Glutamatergic neuron (in vitro differentiated cells): ENCODE results near the gene SIGLEC11. TPM values are rescaled to one million over a fixed set of nuclear protein-coding genes. Genes with fewer than 3 reads are reported as not detected.

Source experiments
- DNase-seq: peaks from one replicate; pipeline ENCODE4 v3.0.0; 2022
- H3K27ac Mint-ChIP-seq: one replicate; pipeline ENCODE4 v1.8.0; 2020; ENCODE audit warnings: mild to moderate bottlenecking, mixed read lengths, inconsistent platforms; ENCODE audit not compliant: unreplicated experiment
- H3K27me3 Mint-ChIP-seq: one replicate; pipeline ENCODE4 v1.8.0; 2020; ENCODE audit warnings: mild to moderate bottlenecking, moderate library complexity, mixed read lengths, inconsistent platforms; ENCODE audit not compliant: unreplicated experiment
- H3K36me3 Mint-ChIP-seq: one replicate; pipeline ENCODE4 v1.8.0; 2020; ENCODE audit warnings: mild to moderate bottlenecking, mixed read lengths, inconsistent platforms; ENCODE audit not compliant: unreplicated experiment
- H3K4me1 Mint-ChIP-seq: one replicate; pipeline ENCODE4 v1.8.0; 2020; ENCODE audit warnings: mild to moderate bottlenecking, low read depth, mixed read lengths, inconsistent platforms; ENCODE audit not compliant: unreplicated experiment
- H3K4me3 Mint-ChIP-seq: one replicate; pipeline ENCODE4 v1.8.0; 2020; ENCODE audit warnings: mild to moderate bottlenecking, mixed read lengths, inconsistent platforms; ENCODE audit not compliant: unreplicated experiment
- H3K9me3 Mint-ChIP-seq: one replicate; pipeline ENCODE4 v1.8.0; 2020; ENCODE audit warnings: mild to moderate bottlenecking, moderate library complexity, mixed read lengths, inconsistent platforms; ENCODE audit not compliant: unreplicated experiment
- total RNA-seq: library from RNA; stranded (reverse); fragmentation: NEBNext Ultra II Directional; extraction: Animal tissue kit (Norgen Biotek cat#: 25700); gene quantifications from one replicate; pipeline ENCODE4 v1.2.1, GENCODE V29; 2021; ENCODE audit not compliant: unreplicated experiment
- TF ChIP-seq, protein P1 (sequence below): fragments of 200-600 bp; sonication (generic); IDR thresholded peaks from one replicate; pipeline ENCODE4 v1.5.0; 2021; ENCODE audit not compliant: partially characterized antibody, unreplicated experiment

SIGLEC11 gene
- total RNA-seq, 1 donor from 2014 or later: not detected

DNA sequence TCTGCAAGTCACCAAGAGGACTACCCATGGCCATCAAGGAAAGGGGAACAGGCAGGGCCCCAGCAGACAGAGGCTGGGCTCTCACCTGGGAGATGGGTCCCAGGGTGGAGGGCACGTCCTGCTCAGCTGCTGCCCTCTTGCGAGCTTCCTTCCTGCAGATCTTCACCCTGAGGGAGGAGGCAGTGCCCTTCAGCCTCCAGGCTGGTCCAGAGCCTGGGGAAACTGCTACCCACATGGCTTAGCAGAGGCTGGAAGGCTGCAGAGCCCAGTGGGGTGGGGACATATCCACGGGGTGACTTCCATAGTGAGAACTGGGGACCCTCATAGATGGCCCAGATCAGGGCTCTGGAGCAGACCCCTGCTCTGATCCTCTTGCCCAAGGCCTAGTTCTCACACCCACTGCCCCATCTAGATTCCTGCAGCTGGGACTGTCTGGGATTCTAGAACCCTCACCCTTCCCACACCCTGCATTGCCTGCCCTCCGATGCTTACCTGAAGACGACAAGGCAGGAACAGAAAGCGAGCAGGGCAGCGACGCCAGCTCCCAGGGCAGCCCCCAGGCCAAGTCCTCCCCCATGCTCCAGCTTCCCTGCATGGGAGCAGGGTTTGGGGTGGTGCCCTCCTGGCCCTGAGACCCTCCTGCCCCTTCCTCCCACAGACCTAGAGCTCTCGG is 9.0 kb downstream of the SIGLEC11 start:
- TF ChIP-seq, protein P1, sequence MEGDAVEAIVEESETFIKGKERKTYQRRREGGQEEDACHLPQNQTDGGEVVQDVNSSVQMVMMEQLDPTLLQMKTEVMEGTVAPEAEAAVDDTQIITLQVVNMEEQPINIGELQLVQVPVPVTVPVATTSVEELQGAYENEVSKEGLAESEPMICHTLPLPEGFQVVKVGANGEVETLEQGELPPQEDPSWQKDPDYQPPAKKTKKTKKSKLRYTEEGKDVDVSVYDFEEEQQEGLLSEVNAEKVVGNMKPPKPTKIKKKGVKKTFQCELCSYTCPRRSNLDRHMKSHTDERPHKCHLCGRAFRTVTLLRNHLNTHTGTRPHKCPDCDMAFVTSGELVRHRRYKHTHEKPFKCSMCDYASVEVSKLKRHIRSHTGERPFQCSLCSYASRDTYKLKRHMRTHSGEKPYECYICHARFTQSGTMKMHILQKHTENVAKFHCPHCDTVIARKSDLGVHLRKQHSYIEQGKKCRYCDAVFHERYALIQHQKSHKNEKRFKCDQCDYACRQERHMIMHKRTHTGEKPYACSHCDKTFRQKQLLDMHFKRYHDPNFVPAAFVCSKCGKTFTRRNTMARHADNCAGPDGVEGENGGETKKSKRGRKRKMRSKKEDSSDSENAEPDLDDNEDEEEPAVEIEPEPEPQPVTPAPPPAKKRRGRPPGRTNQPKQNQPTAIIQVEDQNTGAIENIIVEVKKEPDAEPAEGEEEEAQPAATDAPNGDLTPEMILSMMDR: no peak
- no peaks in the 10 kb centered on the region for H3K36me3 Mint-ChIP-seq
- H3K27ac Mint-ChIP-seq: no peak overlapping the region
- no peak overlapping the region for H3K4me3 Mint-ChIP-seq
- peaks cover 11% of the 10 kb centered on the region for H3K4me1 Mint-ChIP-seq
- no peak for DNase-seq
- peaks cover 3% of the 10 kb centered on the region for H3K27me3 Mint-ChIP-seq
- H3K9me3 Mint-ChIP-seq: peaks cover 2% of the 10 kb centered on the region

DNA sequence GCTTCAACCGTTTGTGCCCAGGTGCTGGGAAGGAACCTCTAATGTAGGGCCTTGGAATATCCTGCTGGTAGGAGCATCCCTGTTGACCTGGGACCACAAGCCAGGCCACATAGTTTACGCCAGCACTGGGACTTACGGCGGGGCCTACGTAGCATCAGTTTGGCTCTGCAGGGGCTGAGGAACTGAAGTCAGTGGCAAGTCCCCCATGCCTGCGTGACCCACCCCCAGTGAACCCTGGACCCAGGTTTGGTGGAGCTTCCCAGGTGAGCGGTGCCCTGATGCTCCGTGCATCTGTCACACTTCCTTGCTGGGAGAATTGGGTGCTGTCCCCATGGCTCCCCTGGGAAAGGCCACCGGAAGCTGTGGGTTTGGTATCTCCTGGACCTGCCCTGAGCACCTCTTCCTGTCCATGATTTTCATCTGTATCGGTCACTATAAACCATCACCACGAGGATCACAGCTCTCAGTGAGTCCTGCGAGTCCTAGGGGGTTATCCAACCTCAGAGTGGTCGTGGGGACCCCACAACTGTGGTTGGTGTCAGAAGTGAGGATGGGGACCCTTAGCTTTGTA is 9.9 kb downstream of the SIGLEC11 start:
- TF ChIP-seq, protein P1: no peak
- Mint-ChIP-seq H3K4me1 (peaks cover 11% of the 10 kb centered on the region), H3K4me3 (no peak overlapping the region), H3K36me3 (no peaks in the 10 kb centered on the region), H3K27me3 (peaks cover 3% of the 10 kb centered on the region), H3K27ac (no peak overlapping the region), H3K9me3 (peaks cover 2% of the 10 kb centered on the region)
- no peak for DNase-seq

DNA sequence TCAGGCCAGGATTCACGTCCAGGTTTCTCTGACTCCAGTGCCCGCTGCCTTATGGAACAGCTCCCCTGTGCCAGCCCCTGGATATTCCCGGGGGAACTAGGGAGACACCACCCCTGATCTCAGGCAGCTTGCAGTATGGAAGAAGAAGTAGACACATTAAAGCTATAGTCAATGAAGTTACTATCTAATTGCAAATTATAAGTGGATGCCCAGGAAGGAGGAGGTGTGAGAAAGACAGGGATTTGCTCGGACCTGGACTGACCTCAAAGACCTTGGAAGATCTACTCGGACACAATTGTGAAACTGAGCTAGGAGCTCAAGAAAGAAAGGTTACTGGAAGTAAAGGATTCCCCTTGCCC is 10.4 kb downstream of the SIGLEC11 start:
- Mint-ChIP-seq H3K27ac (no peak overlapping the region), H3K4me1 (peaks cover 11% of the 10 kb centered on the region), H3K27me3 (peaks cover 3% of the 10 kb centered on the region), H3K36me3 (no peaks in the 10 kb centered on the region), H3K9me3 (peaks cover 2% of the 10 kb centered on the region), H3K4me3 (no peak overlapping the region)
- TF ChIP-seq, protein P1: no peak
- DNase-seq: no peak

DNA sequence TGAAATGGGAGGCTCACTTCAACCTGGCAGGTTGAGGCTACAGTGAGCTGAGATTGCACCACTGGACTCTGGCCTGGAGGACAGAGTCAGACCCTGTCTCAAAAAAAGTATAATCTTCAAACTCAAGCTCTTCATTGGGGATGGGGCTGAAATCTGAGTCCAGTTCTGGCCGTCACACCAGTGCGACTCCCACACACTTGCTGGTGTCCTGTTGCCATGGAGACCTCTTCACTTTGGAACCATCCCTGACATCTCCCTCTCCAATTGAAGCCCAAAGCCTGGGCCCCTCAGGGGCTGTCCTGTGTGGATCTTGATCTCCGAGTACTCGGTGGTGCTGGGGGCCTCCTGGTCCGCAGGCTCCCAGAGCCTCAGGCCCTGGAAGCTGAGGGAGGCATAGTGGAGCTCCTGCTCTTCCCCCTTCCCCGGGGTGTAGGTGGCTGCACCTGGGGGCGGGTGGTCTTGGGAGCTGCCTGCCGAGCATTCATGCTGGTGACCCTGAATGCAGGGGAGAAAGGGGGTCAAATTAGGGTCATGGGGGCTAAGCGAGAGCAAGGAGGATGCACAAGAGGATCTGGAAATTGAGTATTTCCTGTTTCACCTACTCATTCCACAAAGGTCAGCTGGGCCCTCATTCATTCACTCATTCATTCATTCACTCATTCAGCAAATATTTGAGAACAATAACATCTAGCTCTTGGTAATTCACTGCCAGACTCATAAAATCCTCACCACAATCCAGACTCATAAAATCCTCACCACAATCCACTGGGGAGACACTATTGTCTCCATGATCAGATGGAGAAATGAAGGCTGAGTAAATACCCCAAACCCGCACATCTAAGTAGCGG is 11.0 kb downstream of the SIGLEC11 start:
- Mint-ChIP-seq H3K4me1 (peaks cover 10% of the 10 kb centered on the region), H3K4me3 (no peak overlapping the region), H3K36me3 (no peaks in the 10 kb centered on the region), H3K9me3 (peaks cover 2% of the 10 kb centered on the region), H3K27me3 (no peaks in the 10 kb centered on the region), H3K27ac (no peak overlapping the region)
- TF ChIP-seq, protein P1: no peak
- DNase-seq: no peak
